ENCODE measurements around the gene DDX10. TPM values are rescaled to one million over a fixed set of nuclear protein-coding genes. Genes with fewer than 3 reads are reported as not detected.
A peak's percentile ranks its signal among the peaks of the same experiment; 100 is the strongest.

The DDX10 gene
- total RNA-seq, 2 experiments from 2014 or later, result 36.6 to 43.0 TPM

DNA sequence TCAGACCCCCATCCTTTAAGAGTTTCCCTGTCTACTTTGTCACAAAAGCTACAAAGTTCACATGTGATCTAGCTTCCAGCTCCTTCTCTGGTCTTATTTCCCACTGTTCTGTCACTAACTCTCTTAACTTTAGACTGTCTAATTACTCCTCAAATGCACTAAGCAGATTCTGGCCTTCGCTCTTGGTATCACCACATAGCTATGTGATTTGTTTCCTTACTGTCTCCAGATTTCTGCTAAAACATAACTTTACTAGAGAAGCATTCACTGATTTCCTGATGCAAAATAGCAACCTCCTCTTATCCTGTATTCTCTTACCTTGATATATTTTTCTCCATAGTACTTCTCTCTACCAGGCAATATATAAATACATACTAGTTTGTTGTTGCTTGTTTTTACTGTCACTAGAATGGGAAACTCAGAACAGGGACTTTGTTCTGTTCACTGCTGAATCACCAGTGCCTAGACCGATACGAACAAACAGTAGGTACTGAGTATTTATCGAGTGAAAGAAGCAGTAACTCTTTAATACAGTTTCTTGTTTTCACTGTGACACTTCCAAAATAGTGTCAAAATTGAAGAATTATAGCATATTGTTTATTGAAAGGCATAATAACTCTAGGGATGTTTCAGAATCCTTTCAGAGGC lies 205.6 kb downstream of the DDX10 start:
- CTCF ChIA-PET, result interaction anchor here (0.7 to 2.3 kb wide), 4 partner anchors 14 to 175 kb away, joined by 3 to 11 read pairs (median 8); no protein-coding TSS in a partner anchor
- Mint-ChIP-seq H3K36me3 (ENCODE audit: low read depth) (peaks cover 2% of the 10 kb centered on the region), H3K9me3 (no peaks in the 10 kb centered on the region), H3K27ac (no peak overlapping the region), H3K27me3 (ENCODE audit: low read depth) (no peaks in the 10 kb centered on the region), H3K4me3 (no peak overlapping the region), H3K4me1 (ENCODE audit: low read depth) (peaks cover 32% of the 10 kb centered on the region)
- no peak for DNase-seq
- intact Hi-C loops (cut with micrococcal nuclease), result loop anchor here (1.0 to 5.0 kb wide), 3 partner anchors 135 to 733 kb away; no protein-coding TSS in a partner anchor

DNA sequence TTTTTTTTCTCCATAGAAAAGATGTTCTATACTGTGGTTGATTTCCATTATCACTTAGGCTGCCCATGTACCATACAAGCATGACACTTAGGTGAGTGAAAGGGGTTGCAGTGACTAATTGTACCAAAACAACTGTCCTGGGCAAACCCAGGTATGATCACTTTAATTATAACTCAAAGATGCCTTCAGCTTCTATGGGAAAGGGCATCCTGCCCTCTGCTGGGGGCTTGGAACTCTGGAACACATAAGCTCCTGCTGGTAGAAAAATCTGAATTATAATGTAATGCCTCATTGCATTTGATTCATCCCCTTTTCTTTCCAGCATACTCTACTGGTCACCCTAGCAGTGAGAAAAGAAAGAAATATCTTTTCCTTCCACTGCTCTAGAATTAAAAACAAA lies 206.3 kb downstream of the DDX10 start:
- intact Hi-C loops (cut with micrococcal nuclease), result loop anchor here (1.0 to 5.0 kb wide), 3 partner anchors 136 to 734 kb away; no protein-coding TSS in a partner anchor
- no peaks in the 10 kb centered on the region for H3K27me3 Mint-ChIP-seq (ENCODE audit: low read depth)
- H3K9me3 Mint-ChIP-seq, result no peaks in the 10 kb centered on the region
- no peak overlapping the region for H3K27ac Mint-ChIP-seq
- H3K4me1 Mint-ChIP-seq (ENCODE audit: low read depth), result peaks cover 29% of the 10 kb centered on the region
- peak; percentile 67 for DNase-seq
- H3K36me3 Mint-ChIP-seq (ENCODE audit: low read depth), result peaks cover 2% of the 10 kb centered on the region
- H3K4me3 Mint-ChIP-seq, result no peak overlapping the region
- CTCF ChIA-PET, result interaction anchor here (0.6 to 2.3 kb wide), 4 partner anchors 14 to 176 kb away, joined by 4 to 11 read pairs (median 8); no protein-coding TSS in a partner anchor

GRCh38 chr11:108871867-108872266 lies 207.0 kb downstream of the DDX10 start:
- Mint-ChIP-seq H3K4me3 (no peak overlapping the region), H3K27me3 (ENCODE audit: low read depth) (no peaks in the 10 kb centered on the region), H3K9me3 (no peaks in the 10 kb centered on the region), H3K27ac (no peak overlapping the region), H3K4me1 (ENCODE audit: low read depth) (peaks cover 21% of the 10 kb centered on the region), H3K36me3 (ENCODE audit: low read depth) (peaks cover 2% of the 10 kb centered on the region)
- intact Hi-C loops (cut with micrococcal nuclease), result loop anchor here (1.0 to 5.0 kb wide), 3 partner anchors 137 to 735 kb away; no protein-coding TSS in a partner anchor
- DNase-seq, result no peak
- CTCF ChIA-PET, result interaction anchor here (0.6 to 2.3 kb wide), 5 partner anchors 15 to 192 kb away, joined by 3 to 11 read pairs (median 7); no protein-coding TSS in a partner anchor

- H3K27me3 Mint-ChIP-seq (ENCODE audit: low read depth), result no peaks in the 10 kb centered on the region
- no peaks in the 10 kb centered on the region for H3K9me3 Mint-ChIP-seq
- no peak for DNase-seq
- no peak overlapping the region for H3K27ac Mint-ChIP-seq
- no peak overlapping the region for H3K4me3 Mint-ChIP-seq
- H3K36me3 Mint-ChIP-seq (ENCODE audit: low read depth), result peaks cover 2% of the 10 kb centered on the region
- peaks cover 16% of the 10 kb centered on the region for H3K4me1 Mint-ChIP-seq (ENCODE audit: low read depth)
- CTCF ChIA-PET, result interaction anchor here (0.6 kb wide), 1 partner anchor 436 kb away, joined by 7 read pairs; no protein-coding TSS in a partner anchor
- intact Hi-C loops (cut with micrococcal nuclease), result loop anchor here (5.0 kb wide), 1 partner anchor 736 kb away; no protein-coding TSS in a partner anchor
Observed at GRCh38 chr11:108872781-108873291, 208.0 kb downstream of the DDX10 start.

GRCh38 chr11:108873310-108873709 lies 208.4 kb downstream of the DDX10 start:
- H3K9me3 Mint-ChIP-seq, result no peaks in the 10 kb centered on the region
- H3K27me3 Mint-ChIP-seq (ENCODE audit: low read depth), result no peaks in the 10 kb centered on the region
- H3K27ac Mint-ChIP-seq, result no peak overlapping the region
- no peak for DNase-seq
- no peak overlapping the region for H3K4me3 Mint-ChIP-seq
- CTCF ChIA-PET, result no interaction called here
- intact Hi-C loops (cut with micrococcal nuclease), result loop anchor here (5.0 kb wide), 1 partner anchor 736 kb away; no protein-coding TSS in a partner anchor
- H3K4me1 Mint-ChIP-seq (ENCODE audit: low read depth), result peaks cover 12% of the 10 kb centered on the region
- peaks cover 2% of the 10 kb centered on the region for H3K36me3 Mint-ChIP-seq (ENCODE audit: low read depth)

GRCh38 chr11:108873941-108874340 lies 209.1 kb downstream of the DDX10 start:
- Mint-ChIP-seq H3K9me3 (no peaks in the 10 kb centered on the region), H3K4me3 (no peak overlapping the region), H3K27me3 (ENCODE audit: low read depth) (no peaks in the 10 kb centered on the region), H3K4me1 (ENCODE audit: low read depth) (peaks cover 7% of the 10 kb centered on the region), H3K36me3 (ENCODE audit: low read depth) (peaks cover 2% of the 10 kb centered on the region), H3K27ac (no peak overlapping the region)
- intact Hi-C loops (cut with micrococcal nuclease), result loop anchor here (5.0 kb wide), 1 partner anchor 737 kb away; no protein-coding TSS in a partner anchor
- DNase-seq, result no peak
- CTCF ChIA-PET, result interaction anchor here (0.6 to 1.6 kb wide), 3 partner anchors 7 to 345 kb away, joined by 3 to 5 read pairs (median 3); no protein-coding TSS in a partner anchor

- peaks cover 2% of the 10 kb centered on the region for H3K36me3 Mint-ChIP-seq (ENCODE audit: low read depth)
- no peak for DNase-seq
- no peaks in the 10 kb centered on the region for H3K27me3 Mint-ChIP-seq (ENCODE audit: low read depth)
- no peak overlapping the region for H3K4me3 Mint-ChIP-seq
- intact Hi-C loops (cut with micrococcal nuclease), result no loop called here
- CTCF ChIA-PET, result interaction anchor here (0.6 to 1.6 kb wide), 2 partner anchors 22 to 178 kb away, joined by 3 to 5 read pairs; no protein-coding TSS in a partner anchor
- H3K27ac Mint-ChIP-seq, result no peak overlapping the region
- H3K9me3 Mint-ChIP-seq, result no peaks in the 10 kb centered on the region
- H3K4me1 Mint-ChIP-seq (ENCODE audit: low read depth), result peaks cover 7% of the 10 kb centered on the region
Observed at GRCh38 chr11:108875134-108875533, 210.3 kb downstream of the DDX10 start.

DNA sequence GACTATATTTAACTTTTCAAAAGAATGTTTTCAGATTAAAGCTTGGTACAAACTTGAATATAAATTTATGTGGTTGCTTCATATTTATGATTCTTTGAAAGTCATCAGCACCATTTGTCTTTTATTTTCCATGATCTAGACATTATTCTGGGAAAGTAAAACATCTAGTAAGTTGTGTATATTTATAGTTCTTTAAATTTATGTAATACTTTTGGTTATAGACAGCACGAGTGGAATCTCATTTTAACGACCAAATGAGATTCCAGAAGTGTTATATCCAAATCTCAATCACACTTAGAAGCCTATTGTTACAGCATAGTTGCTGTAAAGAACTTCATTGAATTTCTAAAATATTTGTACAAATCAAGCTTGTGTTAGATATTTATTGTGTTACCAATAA lies 212.3 kb downstream of the DDX10 start:
- no peaks in the 10 kb centered on the region for H3K9me3 Mint-ChIP-seq

DNA sequence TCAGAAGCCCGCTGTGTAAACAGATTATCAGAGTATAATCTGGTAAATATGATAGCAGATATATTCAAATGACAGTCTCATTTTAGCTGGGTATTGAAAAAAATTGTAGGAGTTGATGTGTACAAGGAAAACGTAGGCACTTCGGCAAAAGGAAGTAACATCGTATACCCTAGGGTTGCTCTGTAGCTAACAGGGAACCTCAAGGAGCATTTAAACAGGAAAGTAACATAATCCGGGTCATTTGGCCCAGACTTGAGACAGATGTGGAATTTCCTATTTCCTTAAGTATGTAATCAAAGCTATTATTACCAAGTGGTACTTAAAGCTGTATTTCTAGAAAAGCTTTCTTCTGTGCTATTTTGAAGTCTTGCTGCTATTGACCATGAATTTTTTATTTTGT lies 215.6 kb downstream of the DDX10 start:
- peaks cover 7% of the 10 kb centered on the region for H3K4me1 Mint-ChIP-seq (ENCODE audit: low read depth)
- no peak overlapping the region for H3K4me3 Mint-ChIP-seq
- no peaks in the 10 kb centered on the region for H3K27me3 Mint-ChIP-seq (ENCODE audit: low read depth)
- no peaks in the 10 kb centered on the region for H3K36me3 Mint-ChIP-seq (ENCODE audit: low read depth)
- DNase-seq, result no peak
- H3K9me3 Mint-ChIP-seq, result no peaks in the 10 kb centered on the region
- CTCF ChIA-PET, result no interaction called here
- H3K27ac Mint-ChIP-seq, result no peak overlapping the region
- intact Hi-C loops (cut with micrococcal nuclease), result no loop called here

More for the DNA sequence above, 212.3 kb downstream of the DDX10 start:
- Mint-ChIP-seq H3K4me1 (ENCODE audit: low read depth) (peaks cover 10% of the 10 kb centered on the region), H3K27me3 (ENCODE audit: low read depth) (no peaks in the 10 kb centered on the region), H3K27ac (no peak overlapping the region), H3K36me3 (ENCODE audit: low read depth) (peaks cover 2% of the 10 kb centered on the region), H3K4me3 (no peak overlapping the region)
- DNase-seq, result no peak
- CTCF ChIA-PET, result interaction anchor here (0.6 kb wide), 1 partner anchor 24 kb away, joined by 3 read pairs; no protein-coding TSS in a partner anchor
- intact Hi-C loops (cut with micrococcal nuclease), result no loop called here

DNA sequence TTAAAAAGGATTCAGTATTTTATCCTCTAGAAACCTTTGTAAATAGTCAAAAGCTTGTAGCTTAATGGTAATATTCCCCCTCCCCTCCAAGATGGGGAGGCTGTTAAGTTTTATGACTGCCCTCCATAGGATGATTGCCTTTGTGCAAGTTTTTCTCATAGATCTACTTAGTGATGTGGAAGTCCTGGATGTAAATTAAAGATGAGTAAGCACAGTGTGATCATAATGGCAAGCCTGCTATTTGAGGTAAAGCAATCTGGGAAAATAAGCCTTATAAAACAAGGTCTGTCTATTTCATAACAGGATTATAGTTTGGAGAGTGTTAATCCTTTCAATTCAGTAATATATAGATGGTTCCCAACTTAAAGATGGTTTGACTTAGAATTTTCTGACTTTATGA lies 216.3 kb downstream of the DDX10 start:
- Mint-ChIP-seq H3K27me3 (ENCODE audit: low read depth) (no peaks in the 10 kb centered on the region), H3K36me3 (ENCODE audit: low read depth) (no peaks in the 10 kb centered on the region), H3K27ac (no peak overlapping the region), H3K4me1 (ENCODE audit: low read depth) (peaks cover 13% of the 10 kb centered on the region), H3K4me3 (no peak overlapping the region), H3K9me3 (no peaks in the 10 kb centered on the region)
- CTCF ChIA-PET, result interaction anchor here (0.6 kb wide), 1 partner anchor 273 kb away, joined by 4 read pairs; no protein-coding TSS in a partner anchor
- no peak for DNase-seq
- intact Hi-C loops (cut with micrococcal nuclease), result no loop called here

GRCh38 chr11:108882211-108882831 lies 217.5 kb downstream of the DDX10 start:
- intact Hi-C loops (cut with micrococcal nuclease), result no loop called here
- no peaks in the 10 kb centered on the region for H3K27me3 Mint-ChIP-seq (ENCODE audit: low read depth)
- H3K27ac Mint-ChIP-seq, result no peak overlapping the region
- H3K4me1 Mint-ChIP-seq (ENCODE audit: low read depth), result peaks cover 18% of the 10 kb centered on the region
- DNase-seq, result no peak
- CTCF ChIA-PET, result no interaction called here
- H3K36me3 Mint-ChIP-seq (ENCODE audit: low read depth), result no peaks in the 10 kb centered on the region
- H3K9me3 Mint-ChIP-seq, result no peaks in the 10 kb centered on the region
- H3K4me3 Mint-ChIP-seq, result no peak overlapping the region

- H3K27ac Mint-ChIP-seq, result no peak overlapping the region
- DNase-seq, result no peak
- H3K36me3 Mint-ChIP-seq (ENCODE audit: low read depth), result peaks cover under 1% of the 10 kb centered on the region
- no peak overlapping the region for H3K4me3 Mint-ChIP-seq
- intact Hi-C loops (cut with micrococcal nuclease), result no loop called here
- CTCF ChIA-PET, result no interaction called here
- H3K27me3 Mint-ChIP-seq (ENCODE audit: low read depth), result no peaks in the 10 kb centered on the region
- no peaks in the 10 kb centered on the region for H3K9me3 Mint-ChIP-seq
- peaks cover 18% of the 10 kb centered on the region for H3K4me1 Mint-ChIP-seq (ENCODE audit: low read depth)
Observed at GRCh38 chr11:108886005-108886659, 221.3 kb downstream of the DDX10 start.
